H1 (cell line): ENCODE measurements around the gene INF2. TPM values are rescaled to one million over a fixed set of nuclear protein-coding genes. Genes with fewer than 3 reads are reported as not detected.

Source experiments
- CTCF ChIA-PET: fragments of 300-600 bp; sonication (Branson Sonifier 250); formaldehyde crosslinking; loops from one replicate; lab custom pipeline; 2021; ENCODE audit not compliant: partially characterized antibody; lab: Charles Lee
- POLR2A ChIA-PET: fragments of 300-600 bp; sonication (Branson Sonifier 250); formaldehyde crosslinking; loops from one replicate; lab custom pipeline; 2021; ENCODE audit warnings: inconsistent platforms; ENCODE audit not compliant: partially characterized antibody; lab: Charles Lee
- DNase-seq, 2 experiments: peaks; one replicate each; pipeline versions ENCODE4 v3.0.0 to v3.0.0-alpha.2; 2010 to 2022; ENCODE audit warnings: low spot score in 2 of 2, low read depth in 1 of 2, mixed read lengths in 1 of 2
- FAIRE-seq: peaks from 2 replicates; lab custom pipeline; 2011; peaks lifted over from hg19 to GRCh38; lab: Jason Lieb, UNC
- H2AFZ ChIP-seq: 2 replicates; pipeline ENCODE4 v1.8.1; 2012; ENCODE audit warnings: low read length, inconsistent platforms
- H2AK5ac ChIP-seq: 2 replicates; pipeline ENCODE4 v1.6.1; 2013; ENCODE audit warnings: low read depth, low read length
- H2BK120ac ChIP-seq: replicated peaks from 2 replicates; pipeline ENCODE3; 2013; ENCODE audit warnings: low read depth, low read length, inconsistent platforms
- H2BK12ac ChIP-seq: 2 replicates; pipeline ENCODE4 v1.6.1; 2013; ENCODE audit warnings: low read depth, low read length
- H2BK15ac ChIP-seq: 2 replicates; pipeline ENCODE4 v1.6.1; 2013; ENCODE audit warnings: low read length
- H2BK20ac ChIP-seq: 2 replicates; pipeline ENCODE4 v1.6.1; 2013; ENCODE audit warnings: low read length
- H2BK5ac ChIP-seq: 2 replicates; pipeline ENCODE4 v1.6.1; 2013; ENCODE audit warnings: low read depth, low read length
- H3K14ac ChIP-seq: 2 replicates; pipeline ENCODE4 v1.6.1; 2013; ENCODE audit warnings: inconsistent platforms; ENCODE audit not compliant: insufficient read length
- H3K18ac ChIP-seq: 2 replicates; pipeline ENCODE4 v1.6.1; 2013; ENCODE audit warnings: low read length; ENCODE audit errors: extremely low read depth
- H3K23ac ChIP-seq: 2 replicates; pipeline ENCODE4 v1.6.1; 2013; ENCODE audit warnings: inconsistent platforms; ENCODE audit not compliant: insufficient read length
- H3K23me2 ChIP-seq: 2 replicates; pipeline ENCODE4 v1.6.1; 2013; ENCODE audit warnings: low read depth, low read length
- H3K27ac ChIP-seq: 2 replicates; pipeline ENCODE4 v1.6.1; 2011; ENCODE audit warnings: low read depth, low read length, inconsistent platforms
- H3K27me3 ChIP-seq, 4 experiments: replicated peaks in 1 of 4; 1 replicate in 1 of 4; 2 replicates in 3 of 4; pipeline versions ENCODE4 v1.6.1 to v1.8.1; 2011 to 2013; ENCODE audit warnings: low read length in 3 of 4, mild to moderate bottlenecking in 3 of 4, inconsistent platforms in 2 of 4, mixed read lengths in 2 of 4, moderate library complexity in 1 of 4; ENCODE audit not compliant: control insufficient read depth in 3 of 4, insufficient read depth in 3 of 4; ENCODE audit errors: extremely low read depth in 1 of 4
- H3K36me3 ChIP-seq, 4 experiments: 2 replicates each; pipeline versions ENCODE4 v1.6.1 to v1.8.1; 2011 to 2013; ENCODE audit warnings: mild to moderate bottlenecking in 4 of 4, low read length in 3 of 4, moderate library complexity in 2 of 4, control low read depth in 1 of 4, inconsistent platforms in 1 of 4; ENCODE audit not compliant: insufficient read depth in 4 of 4, control insufficient read depth in 2 of 4
- H3K4ac ChIP-seq: replicated peaks from 2 replicates; pipeline ENCODE3; 2013; ENCODE audit warnings: low read length, low read depth, mixed read lengths, inconsistent platforms; ENCODE audit not compliant: insufficient read length
- H3K4me1 ChIP-seq, 4 experiments: replicated peaks in 1 of 4; 1 replicate in 1 of 4; 2 replicates in 3 of 4; pipeline versions ENCODE4 v1.6.1 to v1.8.1; 2011 to 2013; ENCODE audit warnings: low read length in 3 of 4, inconsistent platforms in 2 of 4, mixed read lengths in 1 of 4; ENCODE audit not compliant: insufficient read depth in 4 of 4, control insufficient read depth in 3 of 4
- H3K4me2 ChIP-seq, 2 experiments: 2 replicates each; pipeline versions ENCODE4 v1.6.1 to v1.8.1; 2011 to 2013; ENCODE audit warnings: low read depth in 2 of 2, low read length in 2 of 2, control low read depth in 1 of 2, inconsistent platforms in 1 of 2, mild to moderate bottlenecking in 1 of 2; ENCODE audit not compliant: insufficient read depth in 1 of 2
- H3K4me3 ChIP-seq, 4 experiments: fragments of 200-600, 300-600 bp in 1 of 4; sonication (generic), shearing (Covaris generic), sonication (Bioruptor Twin) in 1 of 4; 2 replicates each; pipeline versions ENCODE4 v1.5.1 to v1.8.1; 2011 to 2016; ENCODE audit warnings: low read length in 4 of 4, low read depth in 3 of 4, control low read depth in 2 of 4, inconsistent platforms in 2 of 4, mild to moderate bottlenecking in 2 of 4, mixed read lengths in 1 of 4, moderate library complexity in 1 of 4; ENCODE audit not compliant: insufficient read depth in 2 of 4; ENCODE audit errors: extremely low read depth in 1 of 4
- H3K56ac ChIP-seq: replicated peaks from 2 replicates; pipeline ENCODE3; 2013; ENCODE audit warnings: low read depth, mild to moderate bottlenecking, mixed read lengths, low read length, inconsistent platforms; ENCODE audit not compliant: insufficient read length
- H3K79me1 ChIP-seq: 2 replicates; pipeline ENCODE4 v1.6.1; 2013; ENCODE audit warnings: low read depth, low read length, control low read depth
- H3K79me2 ChIP-seq, 2 experiments: 2 replicates each; pipeline versions ENCODE4 v1.6.1 to v1.8.1; 2012 to 2013; ENCODE audit warnings: low read length in 2 of 2, mild to moderate bottlenecking in 2 of 2, inconsistent platforms in 1 of 2; ENCODE audit not compliant: insufficient read depth in 2 of 2, control insufficient read depth in 1 of 2
- H3K9ac ChIP-seq, 4 experiments: replicated peaks in 1 of 4; 1 replicate in 1 of 4; 2 replicates in 3 of 4; pipeline versions ENCODE4 v1.6.1 to v1.8.1; 2011 to 2013; ENCODE audit warnings: low read depth in 3 of 4, low read length in 3 of 4, control low read depth in 2 of 4, mild to moderate bottlenecking in 2 of 4, moderate library complexity in 2 of 4, inconsistent platforms in 1 of 4; ENCODE audit errors: extremely low read depth in 1 of 4
- H3K9me3 ChIP-seq, 2 experiments: 2 replicates each; pipeline versions ENCODE4 v1.6.1 to v1.8.1; 2012 to 2013; ENCODE audit warnings: mild to moderate bottlenecking in 2 of 2, moderate library complexity in 2 of 2, control low read depth in 1 of 2, inconsistent platforms in 1 of 2, low read depth in 1 of 2, low read length in 1 of 2, mixed read lengths in 1 of 2; ENCODE audit not compliant: insufficient read depth in 2 of 2
- H4K20me1 ChIP-seq, 2 experiments: replicated peaks in 1 of 2; 2 replicates each; pipeline versions ENCODE3 to v1.8.1; 2011 to 2013; ENCODE audit warnings: inconsistent platforms in 2 of 2, low read length in 2 of 2, mild to moderate bottlenecking in 1 of 2; ENCODE audit not compliant: insufficient read depth in 2 of 2, control insufficient read depth in 1 of 2
- H4K5ac ChIP-seq: 2 replicates; pipeline ENCODE4 v1.6.1; 2013; ENCODE audit warnings: low read length, low read depth, mixed read lengths, inconsistent platforms; ENCODE audit not compliant: insufficient read length
- H4K8ac ChIP-seq: 2 replicates; pipeline ENCODE4 v1.8.0; 2013; ENCODE audit warnings: mild to moderate bottlenecking, moderate library complexity, low read length, inconsistent platforms; ENCODE audit not compliant: insufficient read depth; ENCODE audit errors: extremely low read depth
- H4K91ac ChIP-seq: replicated peaks from 2 replicates; pipeline ENCODE3; 2013; ENCODE audit warnings: low read length, mixed read lengths, inconsistent platforms; ENCODE audit not compliant: insufficient read length
- GTF2F1 ChIP-seq: IDR thresholded peaks from 2 replicates; pipeline ENCODE4 v1.6.1; 2012; ENCODE audit warnings: low read depth, low read length, improper control_type of control experiment, borderline replicate concordance
- POLR2A ChIP-seq, 2 experiments: IDR thresholded peaks; 1 replicate in 1 of 2; 2 replicates in 1 of 2; pipeline ENCODE4 v1.6.1; 2011; ENCODE audit warnings: low read depth in 2 of 2, low read length in 2 of 2, mild to moderate bottlenecking in 2 of 2; ENCODE audit errors: control extremely low read depth in 1 of 2
- RNF2 ChIP-seq: fragments of 200-900, 300-1000 bp; sonication (generic); IDR thresholded peaks from 2 replicates; pipeline ENCODE4 v1.7.1; 2016; ENCODE audit warnings: borderline replicate concordance, low read depth, mild to moderate bottlenecking, antibody characterized with exemption, low read length; ENCODE audit not compliant: poor library complexity, severe bottlenecking; ENCODE audit errors: missing control alignments
- ZNF274 ChIP-seq: IDR thresholded peaks from 2 replicates; pipeline ENCODE4 v1.7.0; 2012; ENCODE audit warnings: low read length, borderline replicate concordance; ENCODE audit errors: extremely low read depth
- WGBS, 2 experiments: shearing (Covaris generic) in 1 of 2; methylation state at CpG; one replicate each; pipeline versions ENCODE4 v1.1.6 to v1.1.7; 2013 to 2015; ENCODE audit warnings: low lambda C conversion rate in 2 of 2, mixed read lengths in 2 of 2, inconsistent platforms in 1 of 2, low coverage in 1 of 2, missing lambda C conversion rate in 1 of 2; ENCODE audit not compliant: insufficient replicate concordance in 2 of 2, insufficient coverage in 1 of 2, insufficient read length in 1 of 2; ENCODE audit errors: extremely low coverage in 1 of 2, missing lambda C conversion rate in 1 of 2; 5-methylcytosine and 5-hydroxymethylcytosine counted together
- polyA plus RNA-seq, 7 experiments: library from polyadenylated mRNA; depleted of rRNA in 3 of 7; stranded (reverse) in 5 of 7; unstranded in 2 of 7; fragments of >200 nt in 5 of 7; fragments of 200-250 nt in 2 of 7; gene quantifications; 1 replicate in 5 of 7; 2 replicates in 1 of 7; 4 replicates in 1 of 7; pipeline versions ENCODE4 v1.2.1 to v1.2.3, GENCODE V29; 2011 to 2013; ENCODE audit warnings: missing spikeins in 2 of 7, mixed read lengths in 2 of 7
- total RNA-seq: library from RNA; stranded (reverse); fragmentation: NEBNext Ultra II Directional; extraction: Animal tissue kit (Norgen Biotek cat#: 25700); gene quantifications from 2 replicates; pipeline ENCODE4 v1.2.1, GENCODE V29; 2021

Gene INF2
- total and polyA plus RNA-seq, 2 of the 8 experiments (the other 6 are each of a cell fraction or from before 2014, with no cell fraction given), result 29.1 to 59.5 TPM

GRCh38 chr14:104707608-104708595 lies 18.5 kb downstream of the INF2 start:
- 84% methylated on average over 29 of the region's 34 CpGs; no CpG with 5 or more reads in 1 of the 2 experiments for WGBS, 2 experiments
- Histone ChIP-seq H2BK15ac (peak overlapping the region; percentile 92; the same call in 1 of the 2 replicates), H3K23ac (no peak overlapping the region), H3K36me3 (peaks cover 4 to 48% (median 15%) of the 10 kb centered on the region in 4 experiments; a peak in 6 of 8 replicates), H2AFZ (no peak overlapping the region), H2BK120ac (no peak overlapping the region), H3K9me3 (peaks cover 6 to 17% of the 10 kb centered on the region in 2 experiments), H2AK5ac (peak overlapping the region; percentile 47; the same call in 1 of the 2 replicates), H3K9ac (no peak overlapping the region), H2BK12ac (0 out of 2 replicates have a peak overlapping the region, but pooled peaks have one; percentile 39), H4K20me1 (peaks cover 0 to 21% of the 10 kb centered on the region in 2 experiments), H3K27ac (no peak overlapping the region)
- CTCF ChIA-PET, result interaction anchor here (1.0 to 3.8 kb wide), 21 partner anchors 8 to 366 kb away, joined by 3 to 17 read pairs (median 5); partner anchors contain the start of gene ADSS1
- no peak for DNase-seq
- TF ChIP-seq RNF2 (no peak), POLR2A (IDR thresholded peaks at IDR 0.05; ENCODE audit: control extremely low read depth in 1 of 2, low read depth in 2 of 2, low read length in 2 of 2) (0 out of 3 replicates have a peak, but pooled peaks of 1 of the 2 experiments have one; percentile 16), GTF2F1 (no peak), ZNF274 (no peak)
- TF ChIP-seq, all 59 proteins: peak for 1
- no peak overlapping the region for H2BK20ac ChIP-seq
- H3K18ac ChIP-seq, result no peak overlapping the region; the same call in 1 of the 2 replicates
- no peak overlapping the region for H4K91ac ChIP-seq
- no peak for FAIRE-seq
- H3K4ac ChIP-seq, result no peak overlapping the region
- H3K4me3 ChIP-seq, result no peak overlapping the region
- no peaks in the 10 kb centered on the region for H3K79me2 ChIP-seq
- no peak overlapping the region for H3K56ac ChIP-seq
- H3K27me3 ChIP-seq, result no peaks in the 10 kb centered on the region
- POLR2A ChIA-PET, result interaction anchor here (0.9 to 1.6 kb wide), 7 partner anchors 10 to 154 kb away, joined by 3 to 6 read pairs (median 3); no protein-coding TSS in a partner anchor
- peak overlapping the region; percentile 60; the same call in 1 of the 2 replicates for H2BK5ac ChIP-seq
- H3K4me1 ChIP-seq, result peaks cover 0 to 15% (median 13%) of the 10 kb centered on the region in 4 experiments; a peak in 5 of 7 replicates
- no peaks in the 10 kb centered on the region for H3K23me2 ChIP-seq
- no peaks in the 10 kb centered on the region; the same call in 1 of the 2 replicates for H3K79me1 ChIP-seq
- H4K5ac ChIP-seq, result no peak overlapping the region
- no peak overlapping the region for H3K4me2 ChIP-seq
- H3K14ac ChIP-seq, result no peak overlapping the region
- H4K8ac ChIP-seq, result peak overlapping the region; percentile 29
